Stimulated activated CD8-positive, alpha-beta memory T cell treated with anti-CD3 and anti-CD28 coated beads, Interleukin-2, amount 100 ng/mL, for 1 hour (primary cell): ENCODE measurements around the gene TSHZ3.

Source experiments
- DNase-seq, 2 donors: peaks; one replicate each; pipeline ENCODE4 v3.0.0-alpha.2; 2020; ENCODE audit warnings: low read depth in 2 of 2

TSHZ3 gene, protein sequence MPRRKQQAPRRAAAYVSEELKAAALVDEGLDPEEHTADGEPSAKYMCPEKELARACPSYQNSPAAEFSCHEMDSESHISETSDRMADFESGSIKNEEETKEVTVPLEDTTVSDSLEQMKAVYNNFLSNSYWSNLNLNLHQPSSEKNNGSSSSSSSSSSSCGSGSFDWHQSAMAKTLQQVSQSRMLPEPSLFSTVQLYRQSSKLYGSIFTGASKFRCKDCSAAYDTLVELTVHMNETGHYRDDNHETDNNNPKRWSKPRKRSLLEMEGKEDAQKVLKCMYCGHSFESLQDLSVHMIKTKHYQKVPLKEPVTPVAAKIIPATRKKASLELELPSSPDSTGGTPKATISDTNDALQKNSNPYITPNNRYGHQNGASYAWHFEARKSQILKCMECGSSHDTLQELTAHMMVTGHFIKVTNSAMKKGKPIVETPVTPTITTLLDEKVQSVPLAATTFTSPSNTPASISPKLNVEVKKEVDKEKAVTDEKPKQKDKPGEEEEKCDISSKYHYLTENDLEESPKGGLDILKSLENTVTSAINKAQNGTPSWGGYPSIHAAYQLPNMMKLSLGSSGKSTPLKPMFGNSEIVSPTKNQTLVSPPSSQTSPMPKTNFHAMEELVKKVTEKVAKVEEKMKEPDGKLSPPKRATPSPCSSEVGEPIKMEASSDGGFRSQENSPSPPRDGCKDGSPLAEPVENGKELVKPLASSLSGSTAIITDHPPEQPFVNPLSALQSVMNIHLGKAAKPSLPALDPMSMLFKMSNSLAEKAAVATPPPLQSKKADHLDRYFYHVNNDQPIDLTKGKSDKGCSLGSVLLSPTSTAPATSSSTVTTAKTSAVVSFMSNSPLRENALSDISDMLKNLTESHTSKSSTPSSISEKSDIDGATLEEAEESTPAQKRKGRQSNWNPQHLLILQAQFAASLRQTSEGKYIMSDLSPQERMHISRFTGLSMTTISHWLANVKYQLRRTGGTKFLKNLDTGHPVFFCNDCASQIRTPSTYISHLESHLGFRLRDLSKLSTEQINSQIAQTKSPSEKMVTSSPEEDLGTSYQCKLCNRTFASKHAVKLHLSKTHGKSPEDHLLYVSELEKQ

DNA sequence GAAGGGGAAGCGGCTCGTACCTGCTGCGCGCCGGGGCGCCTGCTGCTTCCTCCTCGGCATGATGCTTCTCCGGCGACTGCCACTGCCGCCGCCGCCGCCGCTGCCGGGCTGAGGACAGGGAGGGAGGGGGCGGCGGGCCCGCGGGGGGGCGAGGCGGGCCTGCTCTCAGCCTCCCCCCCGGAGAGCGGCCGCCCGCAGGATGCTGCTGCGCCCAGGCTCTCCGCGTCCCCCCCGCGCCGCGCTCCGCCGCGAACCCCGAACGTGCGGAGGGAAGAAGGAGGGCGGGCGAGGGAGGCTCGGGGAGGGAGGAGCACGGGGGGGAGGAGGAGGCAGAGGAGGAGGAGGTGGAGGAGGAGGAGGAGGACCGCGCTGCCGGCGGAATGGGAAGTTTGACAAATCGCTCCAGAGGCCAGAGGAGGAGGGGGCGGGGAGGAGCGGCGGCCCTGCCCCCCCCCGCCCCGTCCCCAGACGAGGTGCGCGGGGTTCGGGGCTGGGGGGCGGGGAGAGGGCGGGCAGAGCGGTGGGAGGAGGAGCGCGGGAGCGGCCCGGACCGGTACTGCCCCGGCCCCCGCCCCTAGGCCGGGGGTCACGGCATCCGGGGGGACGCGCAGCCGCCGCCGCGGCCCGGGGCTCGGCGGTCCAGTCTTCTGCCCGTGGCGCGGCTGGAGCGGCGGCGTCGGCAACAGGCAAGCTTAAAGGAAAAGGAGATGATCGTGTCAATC, at the start of gene TSHZ3:
Gene TSHZ3 (minus strand): TSS at position 277 of the 722 bp plus-strand sequence. CDS start 217 bp downstream, at position 60.
- no peak for DNase-seq

DNA sequence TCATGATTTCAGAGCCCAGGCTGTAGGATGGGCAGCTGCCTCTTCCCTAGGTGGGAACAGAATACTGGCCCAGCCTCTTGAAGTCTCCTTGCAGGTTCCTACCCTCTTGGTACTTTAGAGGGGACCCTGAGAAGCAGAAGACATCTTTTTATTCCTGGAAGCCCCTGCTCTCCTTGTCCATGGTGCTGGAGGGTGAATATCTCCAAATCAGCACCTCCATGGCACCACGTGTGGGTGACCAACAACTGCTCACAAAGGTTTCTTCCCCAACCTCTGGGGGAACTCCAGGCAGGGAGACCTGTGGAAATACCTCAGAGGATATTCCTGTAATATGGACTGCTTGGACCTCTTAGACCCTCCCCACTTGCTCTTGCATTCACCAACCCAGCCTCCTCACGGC, 48.1 kb upstream of the TSHZ3 start:
- DNase-seq = no peak

DNA sequence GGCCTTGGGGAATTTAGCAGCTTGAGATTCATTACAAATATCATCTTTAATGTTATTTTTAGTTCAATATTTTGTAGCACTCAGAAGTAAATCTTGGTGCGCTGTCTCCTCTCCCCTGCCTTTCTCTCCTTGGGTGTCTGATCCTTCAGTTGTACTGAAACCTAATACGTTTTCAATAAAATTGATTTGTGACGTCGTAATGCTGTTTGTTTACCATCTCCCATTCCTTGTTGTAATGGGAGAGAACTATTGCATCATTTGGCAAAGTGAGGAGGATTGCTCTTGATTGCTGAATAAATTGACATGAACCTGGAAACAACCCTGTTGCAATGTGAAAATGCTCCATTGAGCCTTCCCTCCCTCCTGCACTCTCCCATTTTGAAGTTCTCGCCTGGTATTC, 43.2 kb upstream of the TSHZ3 start:
- DNase-seq = no peak

DNA sequence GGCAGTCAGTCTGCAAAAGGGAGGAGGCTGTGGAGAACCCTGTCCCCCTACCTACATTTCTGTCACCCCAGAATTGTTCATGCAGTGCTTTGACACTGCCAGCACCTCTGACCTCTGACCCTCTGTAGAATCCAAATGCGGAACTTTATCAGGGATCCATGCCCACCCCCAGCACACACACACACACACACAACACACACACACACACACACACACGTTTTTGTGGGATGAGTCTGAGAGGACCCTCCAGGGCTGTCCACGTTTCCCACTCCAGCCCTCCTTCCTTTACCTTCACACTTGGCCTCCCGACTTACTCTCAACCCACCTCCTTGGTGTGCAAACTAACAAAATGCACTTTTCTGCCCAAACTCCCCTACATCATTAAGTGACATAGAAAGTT, 42.3 kb upstream of the TSHZ3 start:
- no peak for DNase-seq

DNA sequence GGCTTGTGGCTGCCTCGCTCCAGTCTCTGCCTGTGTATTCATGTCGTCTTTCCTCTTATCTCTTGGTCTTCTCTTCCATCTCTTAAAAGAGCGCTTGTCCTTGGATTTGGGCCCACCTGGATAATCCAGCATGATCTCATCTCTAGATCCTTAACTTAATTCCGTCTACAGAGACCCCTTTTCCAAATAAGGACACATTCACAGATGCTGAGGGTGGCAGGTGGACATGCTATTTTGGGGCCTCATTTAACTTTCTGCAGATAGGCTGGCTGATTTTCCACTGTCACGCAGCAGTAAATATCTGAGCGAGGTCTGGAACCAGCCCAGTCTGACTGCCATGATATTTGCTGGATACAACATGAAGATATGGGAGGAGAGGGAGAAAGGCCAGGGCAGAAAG, 41.5 kb upstream of the TSHZ3 start:
- DNase-seq = no peak

DNA sequence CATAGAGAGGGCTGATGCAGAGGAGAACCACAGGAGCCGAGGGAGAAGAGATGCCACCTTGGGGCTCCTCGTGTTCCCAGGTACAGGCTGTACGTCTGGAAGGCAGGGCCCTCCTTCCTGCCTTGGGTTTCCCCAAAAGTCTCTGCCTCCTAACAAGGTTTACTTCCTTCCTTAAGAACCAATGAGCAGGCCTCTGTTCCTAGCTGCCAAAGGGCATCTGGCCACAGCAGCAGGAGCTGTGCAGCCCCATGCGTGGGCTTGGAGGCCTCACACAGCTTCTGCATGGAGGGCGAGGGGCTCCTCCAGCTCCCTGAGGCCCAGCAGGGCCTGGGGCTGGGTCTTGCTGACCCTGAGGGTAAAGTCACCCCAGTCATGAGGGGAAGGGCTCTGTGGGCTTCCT, 40.6 kb upstream of the TSHZ3 start:
- no peak for DNase-seq

DNA sequence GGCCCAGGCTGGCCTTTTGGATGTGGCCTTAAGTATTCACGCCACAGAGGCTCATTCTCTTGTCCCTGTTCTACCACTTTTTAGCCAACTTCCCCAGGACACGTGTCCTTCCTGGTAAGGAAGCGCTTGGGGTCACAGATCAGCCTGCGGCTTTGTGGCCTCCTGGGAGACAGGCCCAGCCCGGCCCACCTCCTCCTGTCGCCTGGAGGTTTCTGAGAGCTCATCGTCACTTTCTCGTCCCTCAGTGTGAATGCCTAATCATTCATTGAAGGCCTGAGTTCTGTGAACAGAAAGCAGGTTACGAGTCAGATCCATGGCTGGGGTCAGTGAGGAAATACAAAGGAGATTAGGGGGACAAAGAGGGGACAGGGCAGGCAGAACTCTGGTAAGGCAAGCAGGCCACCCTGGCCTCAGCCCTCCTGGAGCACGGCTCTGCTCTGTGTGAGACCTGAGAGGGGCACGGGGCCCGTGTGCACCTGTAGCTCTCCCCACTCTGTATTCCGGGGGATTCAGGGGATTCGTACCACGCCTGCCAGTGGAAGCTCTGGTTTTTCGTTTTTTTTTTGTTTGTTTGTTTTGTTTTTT, 38.6 kb upstream of the TSHZ3 start:
- no peak for DNase-seq

DNA sequence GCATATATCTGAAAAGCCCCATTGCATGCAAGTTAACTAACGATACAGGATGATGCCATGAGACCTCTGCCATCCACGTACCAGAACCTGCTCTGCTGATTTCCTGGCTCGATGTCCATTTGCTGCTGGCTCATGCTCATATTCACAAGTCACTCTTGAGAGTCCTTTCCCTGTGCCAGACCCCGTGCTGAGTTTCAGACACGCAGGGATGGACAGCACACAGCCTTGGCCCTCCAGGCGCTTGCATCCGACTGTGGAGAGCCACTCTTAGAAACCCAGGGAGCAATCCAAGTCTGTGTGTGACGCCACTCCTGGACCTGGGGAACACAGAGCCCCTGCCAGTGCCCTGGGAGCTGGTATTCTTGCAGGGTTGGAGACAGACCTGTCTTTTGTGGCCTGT, 37.6 kb upstream of the TSHZ3 start:
- no peak for DNase-seq

DNA sequence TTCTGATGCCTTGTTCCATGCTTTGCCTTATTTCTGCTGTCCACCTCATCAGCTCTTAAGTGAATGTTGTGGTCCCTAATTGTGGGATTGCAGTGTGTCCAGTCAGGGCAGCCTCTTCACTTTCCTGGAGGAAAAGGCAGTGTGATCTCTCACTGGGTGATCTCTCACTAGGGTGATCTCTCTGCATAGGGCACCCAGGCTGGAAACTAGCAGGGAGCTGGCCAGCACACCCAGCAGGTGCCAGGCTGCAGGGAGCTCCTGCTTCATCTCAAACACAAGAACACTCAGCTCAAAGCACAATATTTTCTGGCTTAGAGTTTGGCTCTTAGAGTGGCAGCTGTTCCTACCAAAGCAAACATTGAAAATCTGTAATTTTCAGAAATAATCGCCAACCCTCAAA, 36.5 kb upstream of the TSHZ3 start:
- no peak for DNase-seq

DNA sequence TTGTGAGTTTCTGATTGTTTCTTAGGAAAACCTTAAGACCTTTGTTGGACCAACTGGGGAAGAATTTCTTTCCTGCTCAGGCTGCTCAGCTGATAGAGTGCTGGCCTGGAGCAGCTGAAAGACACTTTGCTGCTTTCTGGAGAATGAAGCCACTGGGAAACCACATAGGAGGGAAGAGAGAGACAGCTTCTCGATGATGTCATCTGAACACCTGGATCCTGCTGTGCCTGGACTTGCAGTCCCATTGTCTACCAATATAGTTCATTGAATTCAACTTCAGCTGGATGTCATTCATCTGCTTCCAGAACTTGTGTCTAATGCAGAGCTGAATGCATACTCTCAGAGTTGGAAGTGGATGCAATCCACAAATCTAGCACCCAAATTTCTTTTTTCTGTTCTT, 34.3 kb upstream of the TSHZ3 start:
- DNase-seq = no peak

DNA sequence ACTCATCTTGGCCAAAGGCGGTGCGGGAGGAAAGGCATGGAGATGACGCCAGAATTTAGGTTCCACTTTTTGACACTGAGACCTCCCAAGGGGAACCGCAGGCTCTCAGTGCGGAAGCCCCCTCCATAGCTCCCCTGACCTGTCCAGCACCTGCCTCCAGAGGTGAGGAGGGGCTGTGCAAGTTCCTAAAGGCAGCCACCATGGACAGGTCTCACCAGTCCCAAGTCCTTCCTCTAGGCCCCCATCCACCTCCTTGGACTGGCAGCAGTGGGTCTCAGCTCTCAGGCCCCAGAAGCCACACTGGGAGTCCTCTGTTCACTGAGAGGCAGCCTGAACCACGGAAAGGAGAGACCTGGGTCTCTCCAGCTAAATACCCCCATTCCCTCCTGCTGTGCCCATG, 31.6 kb upstream of the TSHZ3 start:
- no peak for DNase-seq

DNA sequence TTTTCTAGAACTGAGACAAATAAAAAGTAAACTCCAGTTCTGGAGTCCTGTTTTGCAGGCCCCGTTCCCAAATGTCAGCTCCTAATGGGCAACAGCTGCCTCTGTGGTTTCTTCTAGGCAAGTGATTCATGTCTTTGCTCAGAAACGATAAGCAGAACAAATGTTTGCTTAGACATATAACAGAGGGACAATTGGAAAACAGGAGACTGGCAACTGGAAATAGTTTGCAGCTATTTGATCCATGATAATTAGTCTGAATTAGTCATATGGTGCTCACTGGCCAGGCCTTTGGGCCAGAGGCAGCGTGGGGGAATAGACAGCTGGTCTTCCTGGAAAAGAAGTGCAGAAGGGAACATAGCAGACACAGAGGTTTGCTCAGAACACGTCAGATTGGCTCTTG, 29.2 kb upstream of the TSHZ3 start:
- no peak for DNase-seq

DNA sequence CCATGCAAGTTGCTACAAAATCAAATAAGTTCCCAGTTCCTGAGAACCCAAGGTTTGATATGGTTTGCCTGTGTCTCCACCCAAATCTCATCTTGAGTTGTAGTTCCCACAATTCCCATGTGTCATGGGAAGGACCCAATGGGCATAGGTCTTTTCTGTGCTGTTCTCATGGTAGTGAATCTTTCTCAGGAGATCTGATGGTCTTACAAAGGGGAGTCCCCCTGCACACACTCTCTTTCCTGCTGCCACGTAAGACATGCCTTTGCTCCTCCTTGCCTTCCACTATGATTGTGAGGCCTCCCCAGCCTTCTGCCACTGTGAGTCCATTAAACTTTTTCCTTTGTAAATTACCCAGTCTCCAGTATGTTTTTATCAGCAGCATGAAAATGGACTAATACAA, 28.5 kb upstream of the TSHZ3 start:
- DNase-seq = no peak

DNA sequence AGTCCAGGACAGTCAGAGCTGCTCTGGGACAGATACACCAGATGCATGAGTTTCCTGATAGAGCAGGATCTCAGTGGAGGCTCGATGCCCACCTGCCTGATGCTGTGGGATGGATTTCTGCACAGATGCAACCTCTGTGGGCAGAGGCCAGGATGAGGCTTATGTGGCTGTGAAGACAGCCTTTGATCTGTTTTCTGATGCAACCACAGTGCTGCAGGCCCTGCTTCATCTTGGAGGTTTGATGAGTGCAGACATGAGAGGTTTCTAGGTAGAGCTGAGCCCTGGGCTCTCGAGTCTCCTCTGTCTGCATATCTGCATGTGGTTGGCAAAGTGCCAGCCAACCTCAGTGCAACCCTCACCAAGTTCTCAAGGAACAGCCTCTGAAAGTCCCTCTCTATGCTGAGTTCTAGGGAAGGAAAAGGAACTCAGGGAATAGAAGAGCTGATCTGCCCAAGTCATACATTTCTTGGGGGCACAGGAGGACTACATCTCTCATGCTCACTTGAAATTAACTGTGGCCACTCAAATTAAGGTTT, 23.1 kb upstream of the TSHZ3 start:
- DNase-seq = no peak

DNA sequence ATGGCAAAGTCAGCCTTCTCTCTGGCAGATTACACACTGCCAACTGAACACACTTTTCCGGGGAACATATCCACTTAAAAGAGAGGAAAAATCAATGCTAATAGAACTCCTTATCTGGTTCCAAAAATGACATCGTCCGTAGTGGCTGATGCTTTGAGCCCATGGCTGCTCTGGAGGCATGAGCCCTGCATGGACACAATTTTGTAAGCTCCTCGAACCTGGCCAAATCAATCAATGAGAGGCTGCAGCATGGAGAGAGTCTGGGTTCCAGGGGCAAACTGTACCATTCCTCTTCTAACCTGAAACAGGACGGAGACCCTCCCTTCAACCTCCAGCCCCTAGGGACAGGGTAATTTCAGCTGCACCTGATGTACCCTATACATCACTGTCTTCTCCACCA, 21.0 kb upstream of the TSHZ3 start:
- DNase-seq = no peak

DNA sequence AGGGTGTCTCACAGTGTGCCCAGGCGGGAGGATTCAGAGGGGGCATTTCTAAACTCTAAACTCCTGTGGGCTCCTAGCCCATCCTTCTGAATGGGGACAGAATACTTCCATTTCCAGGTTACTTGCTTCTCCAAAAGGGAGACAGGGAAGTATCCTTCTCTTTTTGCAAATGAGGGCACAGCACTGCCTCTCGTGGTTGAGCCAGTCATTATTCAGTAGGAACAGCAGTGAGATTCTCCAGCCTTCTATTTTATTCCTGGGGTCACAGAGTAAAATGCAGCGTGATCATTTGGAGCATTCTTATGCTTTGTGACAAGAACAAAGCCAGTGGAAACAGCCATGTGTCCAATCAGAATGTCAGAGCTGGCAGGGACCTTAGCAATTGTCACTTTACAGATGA, 15.7 kb upstream of the TSHZ3 start:
- DNase-seq = no peak

DNA sequence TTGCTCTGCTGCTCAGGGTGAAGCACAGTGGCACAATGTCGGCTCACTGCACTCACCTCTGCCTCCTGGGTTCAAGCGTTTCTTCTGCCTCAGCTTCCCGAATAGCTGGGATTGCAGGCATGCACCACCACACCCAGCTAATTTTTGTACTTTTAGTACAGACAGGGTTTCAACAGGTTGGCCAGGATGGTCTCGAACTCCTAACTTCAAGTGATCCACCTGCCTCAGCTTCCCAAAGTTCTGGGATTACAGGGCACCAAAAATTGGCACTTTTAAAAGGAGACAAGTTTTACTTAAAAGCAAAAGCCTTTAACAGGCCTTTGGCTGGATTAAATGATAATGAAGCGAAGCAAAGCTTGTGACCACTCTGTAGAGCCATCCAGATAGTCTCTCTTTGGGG, 12.5 kb upstream of the TSHZ3 start:
- DNase-seq = no peak

DNA sequence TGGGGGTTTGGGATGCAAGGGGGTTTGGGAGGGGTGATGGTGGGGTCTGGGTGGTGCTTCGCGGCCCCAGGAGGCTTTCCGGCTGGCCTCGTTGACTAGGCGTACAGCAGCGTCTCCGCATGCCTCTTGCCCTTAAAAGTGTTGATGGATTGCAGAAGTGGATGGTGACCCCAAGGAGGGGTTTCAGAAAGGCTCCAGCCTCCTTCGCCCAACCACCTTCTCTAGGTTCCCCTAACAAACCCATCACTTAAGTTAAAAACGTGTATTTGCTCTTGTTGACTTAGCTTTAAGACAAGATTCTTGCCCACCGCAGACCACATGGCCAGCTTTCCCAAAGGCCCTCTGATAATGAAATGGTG, 8.1 kb upstream of the TSHZ3 start:
- DNase-seq = no peak

DNA sequence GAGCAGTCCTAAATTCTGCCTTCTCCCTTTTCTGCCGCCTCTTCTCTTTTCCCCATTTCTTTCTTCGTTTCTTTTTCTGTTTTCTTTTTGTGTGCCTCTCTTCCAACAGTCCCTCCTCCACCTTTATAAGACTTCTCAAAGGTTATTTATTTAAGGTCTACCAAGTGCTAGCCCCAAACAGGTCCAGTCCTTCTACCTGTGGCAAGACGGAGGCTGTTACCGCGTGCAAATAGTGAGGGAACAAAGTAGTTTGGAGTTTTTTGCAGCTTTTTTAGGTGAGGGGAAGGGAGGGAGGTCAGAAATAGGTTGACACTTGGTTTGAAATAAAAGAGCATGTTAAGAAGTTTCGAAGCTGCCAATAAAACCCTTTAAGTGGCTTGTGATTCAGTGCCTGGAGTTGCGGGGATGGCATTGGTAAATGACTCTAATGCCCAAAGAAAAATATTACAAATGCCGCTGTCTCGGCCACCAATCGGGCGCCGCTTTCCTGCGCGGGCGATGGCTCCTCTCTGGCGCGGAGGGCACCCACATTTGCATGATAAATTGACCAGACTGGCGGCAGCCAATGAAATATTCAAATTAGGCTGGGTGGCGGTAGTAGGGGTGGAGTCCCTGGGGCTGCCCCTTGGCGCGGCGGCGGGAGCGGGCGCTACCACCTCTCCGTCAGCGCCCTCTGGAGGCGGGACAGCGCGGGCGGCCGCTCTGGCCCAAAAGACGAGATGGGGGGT, 7.5 kb upstream of the TSHZ3 start:
- DNase-seq = no peak

DNA sequence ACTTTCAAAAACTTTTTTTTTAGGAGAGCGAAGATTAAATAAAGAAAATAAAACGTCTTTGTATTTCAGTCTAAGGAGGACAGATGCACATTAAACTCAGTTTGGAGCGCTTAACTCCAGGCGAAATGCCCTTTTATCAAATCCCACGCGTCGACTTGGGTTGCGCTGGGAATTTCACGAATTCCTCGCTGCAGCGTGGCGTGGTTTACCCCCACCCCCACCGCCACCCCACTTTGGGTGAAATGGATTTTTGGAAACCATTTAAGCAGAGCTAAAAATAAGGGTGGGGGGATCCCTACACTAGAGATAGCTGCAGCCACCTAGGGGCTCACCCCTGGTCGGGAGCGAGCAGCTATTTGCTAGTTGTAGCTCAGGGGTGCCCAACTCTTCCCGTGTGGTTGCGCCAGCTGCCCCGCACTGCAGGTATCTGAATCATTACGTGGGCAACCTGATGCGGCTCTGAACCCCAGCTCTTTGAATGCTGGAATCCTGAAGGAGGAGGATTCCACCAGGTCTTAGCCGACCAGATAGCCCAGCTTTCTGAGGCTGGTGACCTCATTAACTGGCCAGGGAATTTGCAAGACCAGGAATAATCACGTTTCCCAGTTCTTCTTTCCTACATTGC, 6.5 kb upstream of the TSHZ3 start:
- no peak for DNase-seq
